Natural killer cell (primary cell): ENCODE data around the gene DEFB132. TPM values are rescaled to one million over a fixed set of nuclear protein-coding genes. Genes with fewer than 3 reads are reported as not detected.

Experiments used
- ATAC-seq, 3 donors: fragments of 150-1000 bp in 2 of 3; fragments of 200-7000 bp in 1 of 3; cut with Tn5 transposase; 1 replicate in 1 of 3; 2 replicates in 2 of 3; pipeline ENCODE4 v1.10.0; 2021; ENCODE audit warnings: mild to moderate bottlenecking in 2 of 3, moderate library complexity in 2 of 3
- DNase-seq, 2 donors: peaks; one replicate each; pipeline versions ENCODE4 v3.0.0 to v3.0.0-alpha.2; 2013 to 2021; ENCODE audit warnings: mixed read lengths in 1 of 2
- H3K27ac ChIP-seq: one replicate; pipeline ENCODE4 v1.5.1; 2013; ENCODE audit warnings: mild to moderate bottlenecking, low read length
- H3K27me3 ChIP-seq: one replicate; pipeline ENCODE4 v1.6.1; 2013; ENCODE audit warnings: low read length; ENCODE audit not compliant: control insufficient read depth, insufficient read depth
- H3K36me3 ChIP-seq: one replicate; pipeline ENCODE4 v1.6.1; 2013; ENCODE audit warnings: low read length; ENCODE audit not compliant: control insufficient read depth, insufficient read depth
- H3K4me1 ChIP-seq: one replicate; pipeline ENCODE4 v1.6.1; 2013; ENCODE audit warnings: low read length; ENCODE audit not compliant: control insufficient read depth, insufficient read depth
- H3K4me3 ChIP-seq: one replicate; pipeline ENCODE4 v1.5.1; 2013; ENCODE audit warnings: low read length
- H3K9me3 ChIP-seq: one replicate; pipeline ENCODE4 v1.6.1; 2013; ENCODE audit warnings: low read length; ENCODE audit not compliant: control insufficient read depth, insufficient read depth
- H3K27ac Mint-ChIP-seq, 2 donors: one replicate each; pipeline ENCODE4 v1.8.0; 2022; ENCODE audit warnings: mild to moderate bottlenecking in 2 of 2, mixed read lengths in 2 of 2, moderate library complexity in 1 of 2
- H3K27me3 Mint-ChIP-seq, 2 donors: one replicate each; pipeline ENCODE4 v1.8.0; 2022; ENCODE audit warnings: low read depth in 2 of 2, mixed read lengths in 2 of 2
- H3K36me3 Mint-ChIP-seq: one replicate; pipeline ENCODE4 v1.8.0; 2022; ENCODE audit warnings: mixed read lengths
- H3K4me1 Mint-ChIP-seq, 2 donors: one replicate each; pipeline ENCODE4 v1.8.0; 2022; ENCODE audit warnings: mixed read lengths in 2 of 2
- H3K4me3 Mint-ChIP-seq: one replicate; pipeline ENCODE4 v1.8.0; 2022; ENCODE audit warnings: mild to moderate bottlenecking, moderate library complexity, mixed read lengths
- H3K9me3 Mint-ChIP-seq, 2 donors: one replicate each; pipeline ENCODE4 v1.8.0; 2022; ENCODE audit warnings: mixed read lengths in 2 of 2
- CTCF ChIP-seq: fragments of 200-600 bp; IDR thresholded peaks from one replicate; pipeline ENCODE4 v1.8.0; 2022; ENCODE audit warnings: antibody characterized with exemption
- WGBS: methylation state at CpG from one replicate; pipeline ENCODE4 v1.1.7; 2013; ENCODE audit warnings: missing lambda C conversion rate; ENCODE audit not compliant: insufficient coverage; 5-methylcytosine and 5-hydroxymethylcytosine counted together
- intact Hi-C: fragments of 100-400 bp; cut with micrococcal nuclease; formaldehyde crosslinking; loops from one replicate; pipeline ENCODE4 v1.14.2; 2022
- total RNA-seq, 4 donors: library from RNA; stranded (reverse); fragments of 120-200 nt in 1 of 4; gene quantifications; one replicate each; pipeline versions ENCODE4 v1.2.3 to v1.2.4, GENCODE V29; 2013 to 2022

The DEFB132 gene
- total RNA-seq, 3 donors from 2014 or later (not counting 1 experiment from before 2014, with no cell fraction given), result not detected

- no peak for TF ChIP-seq CTCF
- Mint-ChIP-seq H3K27ac (no peak overlapping the region), H3K9me3 (no peaks in the 10 kb centered on the region), H3K4me1 (no peaks in the 10 kb centered on the region), H3K36me3 (no peaks in the 10 kb centered on the region), H3K27me3 (peaks cover 21 to 34% of the 10 kb centered on the region in 2 donors), H3K4me3 (no peak overlapping the region)
- peak in 1 of 2 donors; percentile 17 for DNase-seq
- peak overlapping the region; percentile 11 for H3K27ac ChIP-seq
- ATAC-seq, result no peak
- intact Hi-C loops, result no loop called here
- no peak overlapping the region for H3K4me3 ChIP-seq
- H3K36me3 ChIP-seq, result no peaks in the 10 kb centered on the region
- WGBS, result 22% methylated on average over 2 of the region's 3 CpGs
- no peaks in the 10 kb centered on the region for H3K9me3 ChIP-seq
- H3K27me3 ChIP-seq, result no peaks in the 10 kb centered on the region
- H3K4me1 ChIP-seq, result no peaks in the 10 kb centered on the region
These were observed 30.0 kb upstream of the DEFB132 start for GRCh38 chr20:227439-228105.

- no peaks in the 10 kb centered on the region for H3K36me3 ChIP-seq
- peaks cover 3% of the 10 kb centered on the region for H3K4me1 ChIP-seq
- peaks cover 6% of the 10 kb centered on the region in 2 donors for H3K4me1 Mint-ChIP-seq
- no peaks in the 10 kb centered on the region for H3K27me3 ChIP-seq
- DNase-seq, result no peak
- H3K4me3 ChIP-seq, result no peak overlapping the region
- no peaks in the 10 kb centered on the region for H3K36me3 Mint-ChIP-seq
- WGBS, result 100% methylated on average over 1 of the region's 1 CpG
- H3K27ac ChIP-seq, result no peak overlapping the region
- ATAC-seq, result no peak
- H3K4me3 Mint-ChIP-seq, result no peak overlapping the region
- H3K9me3 ChIP-seq, result no peaks in the 10 kb centered on the region
- H3K9me3 Mint-ChIP-seq, result no peaks in the 10 kb centered on the region
- H3K27me3 Mint-ChIP-seq, result peaks cover 0 to 6% of the 10 kb centered on the region in 2 donors
- no peak for TF ChIP-seq CTCF
- intact Hi-C loops, result no loop called here
- no peak overlapping the region for H3K27ac Mint-ChIP-seq
These were observed 21.6 kb upstream of the DEFB132 start for GRCh38 chr20:235891-236290.

GRCh38 chr20:237489-237888 is 20.0 kb upstream of the DEFB132 start:
- 8% methylated on average over 4 of the region's 4 CpGs for WGBS
- H3K27me3 Mint-ChIP-seq, result peaks cover 0 to 4% of the 10 kb centered on the region in 2 donors
- H3K4me3 ChIP-seq, result no peak overlapping the region
- no peak overlapping the region for H3K27ac ChIP-seq
- no peak overlapping the region for H3K4me3 Mint-ChIP-seq
- no peaks in the 10 kb centered on the region for H3K36me3 ChIP-seq
- no peak for TF ChIP-seq CTCF
- ATAC-seq (peak in 1 of 3 donors; percentile 63), DNase-seq (peak in 1 of 2 donors; percentile 33)
- peak overlapping the region in 1 of 2 donors; percentile 19 for H3K27ac Mint-ChIP-seq
- intact Hi-C loops, result no loop called here
- H3K9me3 Mint-ChIP-seq, result no peaks in the 10 kb centered on the region
- peaks cover 6% of the 10 kb centered on the region in 2 donors for H3K4me1 Mint-ChIP-seq
- no peaks in the 10 kb centered on the region for H3K9me3 ChIP-seq
- H3K27me3 ChIP-seq, result no peaks in the 10 kb centered on the region
- H3K36me3 Mint-ChIP-seq, result no peaks in the 10 kb centered on the region
- H3K4me1 ChIP-seq, result peaks cover 3% of the 10 kb centered on the region

GRCh38 chr20:237929-238328 is 19.6 kb upstream of the DEFB132 start:
- Histone ChIP-seq H3K27me3 (no peaks in the 10 kb centered on the region), H3K36me3 (no peaks in the 10 kb centered on the region), H3K9me3 (no peaks in the 10 kb centered on the region), H3K27ac (no peak overlapping the region), H3K4me1 (peaks cover 3% of the 10 kb centered on the region), H3K4me3 (no peak overlapping the region)
- ATAC-seq (no peak), DNase-seq (peak in 1 of 2 donors; percentile 10)
- Mint-ChIP-seq H3K36me3 (no peaks in the 10 kb centered on the region), H3K4me1 (peaks cover 6% of the 10 kb centered on the region in 2 donors), H3K27ac (peak overlapping the region in 1 of 2 donors; percentile 19), H3K27me3 (peaks cover 0 to 4% of the 10 kb centered on the region in 2 donors), H3K9me3 (no peaks in the 10 kb centered on the region), H3K4me3 (no peak overlapping the region)
- no peak for TF ChIP-seq CTCF
- WGBS, result 64% methylated on average over 3 of the region's 3 CpGs
- intact Hi-C loops, result no loop called here
